Activated T-cell treated with anti-CD3 and anti-CD28 coated beads, Interleukin-2, amount 50 U/mL, for 4 hours (primary cell): ENCODE results near the gene ZNF431. TPM values are rescaled to one million over a fixed set of nuclear protein-coding genes. Genes with fewer than 3 reads are reported as not detected.
"Not testable (repeated sequence)": the region's sequence is repeated elsewhere in the genome, so short reads cannot be mapped to it uniquely, and the experiment has no call there.

Source experiments
- ATAC-seq, 2 donors: fragments of 200-7000 bp; cut with Tn5 transposase; one replicate each; pipeline ENCODE4 v1.10.0; 2021
- DNase-seq: peaks from one replicate; pipeline ENCODE4 v3.0.0-alpha.2; 2020
- H3K27me3 Mint-ChIP-seq: one replicate; pipeline ENCODE4 v1.8.0; 2021; ENCODE audit warnings: low read depth, mixed read lengths
- H3K36me3 Mint-ChIP-seq: one replicate; pipeline ENCODE4 v1.8.0; 2022; ENCODE audit warnings: mixed read lengths; ENCODE audit not compliant: insufficient read depth
- H3K4me1 Mint-ChIP-seq: one replicate; pipeline ENCODE4 v1.8.0; 2021; ENCODE audit warnings: low read depth, mixed read lengths
- H3K4me3 Mint-ChIP-seq: one replicate; pipeline ENCODE4 v1.8.0; 2021; ENCODE audit warnings: mild to moderate bottlenecking, moderate library complexity, mixed read lengths
- H3K9me3 Mint-ChIP-seq: one replicate; pipeline ENCODE4 v1.8.0; 2021; ENCODE audit warnings: mixed read lengths
- total RNA-seq, 3 donors: library from RNA; stranded (reverse); gene quantifications; one replicate each; pipeline ENCODE4 v1.2.1, GENCODE V29; 2021

Gene ZNF431
- total RNA-seq, 3 donors from 2014 or later, result 9.0 to 10.4 (median 9.8) TPM

DNA sequence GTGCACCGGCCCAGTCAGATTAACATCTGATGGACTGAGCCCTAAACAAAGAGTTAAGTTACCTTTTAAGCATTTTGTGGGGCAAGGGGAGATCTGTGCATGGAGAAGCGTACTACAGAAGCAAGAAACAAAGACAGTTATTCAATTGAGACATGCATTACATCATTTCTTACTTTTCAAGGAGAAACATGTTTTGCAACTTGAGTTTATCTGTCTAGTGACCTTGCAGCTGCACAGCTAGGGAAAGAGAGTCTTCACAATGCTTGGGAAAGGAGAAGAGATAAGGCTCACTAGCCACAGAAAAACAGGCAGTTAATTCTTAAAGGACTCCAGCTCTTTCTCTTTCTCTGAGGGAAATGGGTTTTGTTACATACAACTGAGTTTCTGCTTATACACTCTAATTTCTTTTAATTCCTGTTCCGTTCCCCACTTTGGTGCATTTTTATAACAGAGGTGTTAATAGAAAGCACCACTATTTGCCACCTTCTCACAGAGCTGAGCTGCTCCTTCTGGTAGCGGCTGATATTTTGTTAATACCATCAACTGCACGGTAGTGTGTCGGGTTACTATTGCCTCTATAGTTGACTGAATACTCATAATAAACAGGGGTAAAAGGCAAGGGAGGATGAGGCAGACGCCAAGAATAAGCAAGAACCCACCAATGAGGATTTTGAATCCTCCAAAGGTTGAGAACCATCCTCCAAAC is 55.9 kb downstream of the ZNF431 start:
- no peak for ATAC-seq
- Mint-ChIP-seq H3K27me3 (no peaks in the 10 kb centered on the region), H3K4me3 (no peak overlapping the region), H3K36me3 (no peaks in the 10 kb centered on the region), H3K9me3 (no peaks in the 10 kb centered on the region), H3K4me1 (no peaks in the 10 kb centered on the region)
- DNase-seq, result no peak

DNA sequence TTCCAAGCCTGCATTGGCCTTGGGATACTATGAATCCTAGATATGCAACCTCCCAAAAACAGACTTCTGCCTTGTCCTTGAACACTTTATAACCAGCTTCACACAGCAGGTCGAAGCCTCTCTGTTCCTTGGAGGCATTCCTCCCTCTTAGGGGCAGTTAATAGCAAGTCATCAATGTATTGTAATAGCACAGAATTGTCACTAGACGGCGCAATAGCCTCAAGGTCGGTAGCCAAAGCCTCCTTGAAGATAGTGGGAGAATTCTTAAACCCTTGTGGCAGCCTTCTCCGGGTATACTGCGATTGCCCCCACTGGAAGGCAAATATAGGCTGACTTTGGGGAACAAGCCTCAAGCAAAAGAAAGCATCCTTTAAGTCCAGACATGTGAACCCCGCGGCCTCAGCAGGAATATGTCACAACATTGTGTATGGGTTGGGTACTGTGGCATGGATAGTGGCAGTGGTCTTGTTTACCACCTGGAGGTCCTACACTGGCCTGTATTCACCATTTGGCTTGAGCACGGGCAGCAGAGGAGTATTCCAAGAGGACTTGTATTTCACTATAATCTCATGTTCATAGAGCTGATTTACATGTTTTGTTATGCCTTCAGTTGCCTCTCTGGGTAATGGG is 61.1 kb downstream of the ZNF431 start:
- peaks cover 4% of the 10 kb centered on the region for H3K36me3 Mint-ChIP-seq
- no peak overlapping the region for H3K4me3 Mint-ChIP-seq
- DNase-seq (no peak), ATAC-seq (no peak)
- H3K4me1 Mint-ChIP-seq, result no peaks in the 10 kb centered on the region
- H3K9me3 Mint-ChIP-seq, result no peaks in the 10 kb centered on the region
- H3K27me3 Mint-ChIP-seq, result peaks cover 11% of the 10 kb centered on the region

DNA sequence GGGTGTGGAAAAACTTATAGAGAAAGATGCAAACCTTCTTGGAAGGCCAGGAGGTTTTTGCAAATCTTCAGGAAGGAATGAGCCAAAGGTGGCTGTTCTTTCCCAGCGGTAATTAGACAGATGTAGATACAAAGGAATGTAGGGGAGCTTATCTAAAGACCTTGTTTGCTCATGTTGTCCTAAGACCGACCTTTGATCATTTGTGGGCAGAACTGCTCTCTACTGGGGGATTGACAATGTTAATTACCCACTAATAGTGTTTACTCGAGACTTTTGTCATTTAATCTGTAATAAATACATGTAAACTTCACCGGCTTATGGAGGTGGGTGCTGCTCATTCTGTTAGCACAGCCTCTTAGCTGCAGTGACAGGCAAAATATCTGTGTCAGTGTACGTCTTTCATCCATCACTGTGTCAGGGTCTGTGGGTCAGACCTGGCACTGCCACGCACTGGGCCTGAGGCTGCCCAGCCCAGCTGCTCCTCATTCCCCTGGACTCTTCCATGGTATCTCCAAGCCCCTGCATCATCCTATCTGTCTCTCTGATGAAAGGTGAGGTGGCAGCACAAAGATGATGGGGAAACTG is 68.3 kb downstream of the ZNF431 start:
- Mint-ChIP-seq H3K27me3 (peaks cover 10% of the 10 kb centered on the region), H3K36me3 (peaks cover 4% of the 10 kb centered on the region), H3K4me3 (no peak overlapping the region), H3K9me3 (peaks cover 4% of the 10 kb centered on the region), H3K4me1 (no peaks in the 10 kb centered on the region)
- ATAC-seq (no peak), DNase-seq (no peak)

DNA sequence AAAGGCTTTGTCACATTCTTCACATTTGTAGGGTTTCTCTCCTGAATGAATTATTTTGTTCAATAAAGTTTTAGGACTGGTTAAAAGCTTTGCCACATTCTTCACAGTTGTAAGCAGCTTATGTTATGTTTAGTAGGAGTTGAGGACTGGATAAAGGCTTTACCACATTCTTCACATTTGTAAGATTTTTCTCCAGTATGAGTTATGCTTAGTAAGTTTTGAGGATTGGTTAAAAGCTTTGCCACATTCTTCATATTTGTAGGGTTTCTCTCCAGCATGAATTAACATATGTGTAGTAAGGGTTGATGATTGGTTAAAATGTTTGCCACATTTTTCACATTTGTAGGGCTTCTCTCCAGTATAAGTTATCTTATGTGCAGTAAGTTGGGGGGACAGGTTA is 79.9 kb downstream of the ZNF431 start:
- Mint-ChIP-seq H3K4me1 (no peaks in the 10 kb centered on the region), H3K9me3 (peaks cover 9% of the 10 kb centered on the region), H3K4me3 (no peak overlapping the region), H3K36me3 (no peaks in the 10 kb centered on the region), H3K27me3 (peaks cover 6% of the 10 kb centered on the region)
- DNase-seq (no peak), ATAC-seq (no peak)

DNA sequence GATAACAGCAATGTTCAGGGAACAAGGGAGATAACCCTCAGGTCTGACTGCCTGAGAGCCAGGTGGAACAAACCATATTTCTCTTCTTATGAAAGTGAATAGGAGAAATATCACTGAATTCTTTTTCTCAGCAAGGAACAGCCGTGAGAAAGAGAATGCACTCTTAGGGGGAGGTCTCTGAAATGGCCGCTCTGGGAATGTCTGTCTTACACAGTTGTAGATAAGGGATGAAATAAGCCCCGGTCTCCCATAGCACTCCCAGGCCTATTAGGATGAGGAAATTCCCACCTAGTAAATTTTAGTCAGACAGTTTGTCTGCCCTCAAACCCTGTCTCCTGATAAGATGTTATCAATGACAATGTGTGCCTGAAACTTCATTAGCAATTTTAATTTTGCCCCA is 88.1 kb downstream of the ZNF431 start:
- not testable (repeated sequence) for H3K4me1 Mint-ChIP-seq, H3K4me3 Mint-ChIP-seq, H3K27me3 Mint-ChIP-seq, ATAC-seq, DNase-seq, H3K36me3 Mint-ChIP-seq
- H3K9me3 Mint-ChIP-seq, result peaks cover 40% of the 10 kb centered on the region

DNA sequence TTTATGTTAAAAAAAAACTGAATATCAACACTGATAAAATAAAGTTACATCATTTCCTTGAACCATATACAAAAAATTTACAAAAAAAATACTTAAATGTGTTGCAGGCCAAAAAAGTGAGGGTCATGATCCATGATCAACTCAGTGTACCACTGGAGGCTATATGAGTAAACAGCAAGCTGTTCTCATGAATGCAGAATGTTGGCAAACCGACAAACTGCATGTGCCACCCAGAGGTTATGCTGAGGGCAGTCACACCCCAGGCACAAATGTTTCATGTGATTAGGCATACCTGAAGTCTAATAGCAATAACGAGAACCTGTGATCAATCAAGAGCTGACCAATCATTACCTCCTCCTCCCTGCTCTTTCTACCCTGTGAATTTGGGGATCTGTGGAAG is 91.9 kb downstream of the ZNF431 start:
- DNase-seq, result no peak
- Mint-ChIP-seq H3K4me3 (no peak overlapping the region), H3K9me3 (peaks cover 32% of the 10 kb centered on the region), H3K36me3 (peaks cover 2% of the 10 kb centered on the region), H3K27me3 (no peaks in the 10 kb centered on the region), H3K4me1 (no peaks in the 10 kb centered on the region)
- ATAC-seq, result no peak

DNA sequence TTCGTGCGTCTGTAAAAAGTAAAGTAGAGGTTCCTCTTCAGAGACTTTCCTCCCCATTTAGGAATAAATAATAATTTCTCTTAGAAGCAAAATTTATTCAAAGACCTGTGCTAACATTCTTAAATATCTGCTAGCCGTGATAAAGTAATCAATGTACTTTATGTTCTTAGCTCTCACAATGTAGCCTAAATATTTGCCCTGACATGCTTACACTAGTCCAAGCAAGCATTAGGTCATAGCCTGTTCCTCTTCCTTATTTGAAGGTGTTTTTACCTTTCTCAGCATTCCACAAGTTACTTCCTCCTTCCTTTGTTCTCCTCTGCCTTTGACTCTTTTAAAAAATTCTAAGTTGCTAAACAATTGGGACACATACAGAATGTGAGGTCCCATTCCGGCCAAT is 94.9 kb downstream of the ZNF431 start:
- not testable (repeated sequence) for H3K4me3 Mint-ChIP-seq, ATAC-seq, DNase-seq, H3K27me3 Mint-ChIP-seq, H3K4me1 Mint-ChIP-seq, H3K9me3 Mint-ChIP-seq, H3K36me3 Mint-ChIP-seq

DNA sequence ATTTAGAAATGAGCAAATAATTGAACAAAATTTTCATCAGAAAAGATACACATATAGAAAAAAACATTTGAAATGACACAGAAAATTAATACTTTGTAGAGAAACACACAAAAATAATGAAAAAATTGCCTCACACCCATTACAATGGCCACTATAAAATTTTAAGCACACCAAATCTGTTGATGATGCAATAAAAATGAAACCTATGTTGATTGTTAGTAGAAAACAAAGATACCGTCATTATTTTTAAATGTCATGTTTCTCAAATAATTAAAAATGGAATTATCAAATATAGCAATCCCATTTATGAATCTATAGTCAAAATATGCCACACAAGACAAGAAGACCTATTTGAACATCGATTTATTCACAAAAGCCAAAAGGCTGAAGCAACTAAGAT is 96.8 kb downstream of the ZNF431 start:
- no peaks in the 10 kb centered on the region for H3K27me3 Mint-ChIP-seq
- no peaks in the 10 kb centered on the region for H3K9me3 Mint-ChIP-seq
- ATAC-seq (no peak), DNase-seq (no peak)
- no peaks in the 10 kb centered on the region for H3K36me3 Mint-ChIP-seq
- H3K4me1 Mint-ChIP-seq, result no peaks in the 10 kb centered on the region
- no peak overlapping the region for H3K4me3 Mint-ChIP-seq

Other genes starting within 250 kb of the ZNF431 start
- gene ZNF85, start 218.8 kb upstream of the ZNF431 start, total RNA-seq, result 10 to 100 TPM in 1 of 3 donors, 1 to 10 TPM in 2; 7.4 to 10.8 (median 8.2) TPM
- gene ZNF430, start 121.4 kb upstream of the ZNF431 start, total RNA-seq, result 10 to 100 TPM; 12.2 to 17.9 (median 16.6) TPM
- 10 to 100 TPM in 1 of 3 donors, 1 to 10 TPM in 2; 6.9 to 10.8 (median 8.3) TPM for gene ZNF714, start 59.8 kb upstream of the ZNF431 start, total RNA-seq
- 10 to 100 TPM in 1 of 3 donors, 1 to 10 TPM in 2; 7.6 to 11.1 (median 7.9) TPM for gene ZNF708, start 187.4 kb downstream of the ZNF431 start, total RNA-seq
- 1 to 10 TPM; 6.9 to 9.2 (median 7.1) TPM for gene ZNF738, start 217.0 kb downstream of the ZNF431 start, total RNA-seq